Astrocyte of the cerebellum (primary cell): ENCODE results near the gene KRTAP5-2.
"Not testable (repeated sequence)": the region's sequence is repeated elsewhere in the genome, so short reads cannot be mapped to it uniquely, and the experiment has no call there.

Experiments
- DNase-seq: peaks from one replicate; pipeline ENCODE4 v3.0.0-alpha.2; 2011; ENCODE audit warnings: low read depth
- H3K4me3 ChIP-seq: 2 replicates; pipeline ENCODE4 v1.5.1; 2011; ENCODE audit warnings: mild to moderate bottlenecking, low read depth, low read length, moderate library complexity
- CTCF ChIP-seq: IDR thresholded peaks from 2 replicates; pipeline ENCODE4 v1.5.1; 2012; ENCODE audit warnings: low read length, low read depth, moderate library complexity, mild to moderate bottlenecking; ENCODE audit errors: missing control alignments
- in situ Hi-C: cut with HindIII; loops from 2 replicates; pipeline ENCODE4 v1.10.0; 2017; ENCODE audit warnings: low sequenced_read_pairs

KRTAP5-2 gene

GRCh38 chr11:1600626-1601025 lies 2.5 kb upstream of the KRTAP5-2 start:
- TF ChIP-seq CTCF: no peak
- H3K4me3 ChIP-seq: no peak overlapping the region
- in situ Hi-C loops: no loop called here
- DNase-seq: no peak

GRCh38 chr11:1598816-1599215 lies 722 bp upstream of the KRTAP5-2 start:
- in situ Hi-C loops: no loop called here
- no peak overlapping the region for H3K4me3 ChIP-seq
- no peak for DNase-seq
- no peak for TF ChIP-seq CTCF

GRCh38 chr11:1598406-1598805 lies 312 bp upstream of the KRTAP5-2 start:
- in situ Hi-C loops, DNase-seq, H3K4me3 ChIP-seq: not testable (repeated sequence)

GRCh38 chr11:1597331-1597993 lies 632 bp downstream of the KRTAP5-2 start:
- H3K4me3 ChIP-seq: no peak overlapping the region
- in situ Hi-C loops: no loop called here
- no peak for TF ChIP-seq CTCF
- DNase-seq: no peak

GRCh38 chr11:1596576-1597121 lies 1.4 kb downstream of the KRTAP5-2 start:
- in situ Hi-C loops, H3K4me3 ChIP-seq, DNase-seq: not testable (repeated sequence)

- in situ Hi-C loops, DNase-seq, H3K4me3 ChIP-seq: not testable (repeated sequence)
Observed at GRCh38 chr11:1595994-1596575, 2.0 kb downstream of the KRTAP5-2 start.

- in situ Hi-C loops: no loop called here
- no peak for DNase-seq
- TF ChIP-seq CTCF: no peak
- no peak overlapping the region for H3K4me3 ChIP-seq
Observed at GRCh38 chr11:1592628-1593027, 5.5 kb downstream of the KRTAP5-2 start.

GRCh38 chr11:1589996-1590395 lies 8.1 kb downstream of the KRTAP5-2 start:
- in situ Hi-C loops: no loop called here
- H3K4me3 ChIP-seq: no peak overlapping the region
- DNase-seq: no peak
- TF ChIP-seq CTCF: no peak

GRCh38 chr11:1589191-1589963 lies 8.7 kb downstream of the KRTAP5-2 start:
- H3K4me3 ChIP-seq, in situ Hi-C loops, DNase-seq: not testable (repeated sequence)
